HG03571 (cell line): ENCODE data around the gene ALDOB.
A peak's percentile ranks its signal among the peaks of the same experiment; 100 is the strongest.

Source experiments
- ATAC-seq: cut with Tn5 transposase; IDR thresholded peaks from one replicate; pipeline ENCODE4 v1.9.1; 2021; ENCODE audit not compliant: unreplicated experiment

Gene ALDOB

GRCh38 chr9:101427957-101428655 lies 7.5 kb downstream of the ALDOB start:
- peak; percentile 71 for ATAC-seq

- ATAC-seq: no peak
These were observed 8.2 kb downstream of the ALDOB start for GRCh38 chr9:101427358-101427757.

- ATAC-seq: no peak
These were observed 13.9 kb downstream of the ALDOB start for GRCh38 chr9:101421653-101422065.

GRCh38 chr9:101419863-101420262 lies 15.7 kb downstream of the ALDOB start:
- no peak for ATAC-seq

GRCh38 chr9:101418518-101419430 lies 16.8 kb downstream of the ALDOB start:
- no peak for ATAC-seq

- no peak for ATAC-seq
These were observed 17.6 kb downstream of the ALDOB start for GRCh38 chr9:101417977-101418376.

GRCh38 chr9:101417389-101417788 lies 18.2 kb downstream of the ALDOB start:
- no peak for ATAC-seq

- no peak for ATAC-seq
These were observed 20.0 kb downstream of the ALDOB start for GRCh38 chr9:101415578-101415977.

GRCh38 chr9:101414839-101415238 lies 20.7 kb downstream of the ALDOB start:
- ATAC-seq: no peak

- ATAC-seq: no peak
These were observed 26.5 kb downstream of the ALDOB start for GRCh38 chr9:101409079-101409477.

- ATAC-seq: no peak
These were observed 27.0 kb downstream of the ALDOB start for GRCh38 chr9:101408374-101409078.

- no peak for ATAC-seq
These were observed 31.9 kb downstream of the ALDOB start for GRCh38 chr9:101403516-101404285.

- no peak for ATAC-seq
These were observed 35.5 kb downstream of the ALDOB start for GRCh38 chr9:101400120-101400519.

GRCh38 chr9:101399643-101399970 lies 36.0 kb downstream of the ALDOB start:
- ATAC-seq: no peak

- peak; percentile 0 for ATAC-seq
These were observed 36.5 kb downstream of the ALDOB start for GRCh38 chr9:101398930-101399642.

GRCh38 chr9:101398068-101398929 lies 37.3 kb downstream of the ALDOB start, which contains the start of the genes MRPL50 and ZNF189:
TSS of gene MRPL50 (minus strand) at chr9:101398618. CDS start at chr9:101398592, 26 bp downstream.
TSS of gene ZNF189 (plus strand) at chr9:101398851. CDS start at chr9:101399157, 306 bp downstream.
- ATAC-seq: peak; percentile 98

- ATAC-seq: no peak
These were observed 37.9 kb downstream of the ALDOB start for GRCh38 chr9:101397746-101398067.

GRCh38 chr9:101394687-101395086 lies 40.9 kb downstream of the ALDOB start:
- no peak for ATAC-seq

GRCh38 chr9:101393135-101393534 lies 42.4 kb downstream of the ALDOB start:
- no peak for ATAC-seq
